ENCODE measurements around the gene REEP3.
A peak's percentile ranks its signal among the peaks of the same experiment; 100 is the strongest.
"Not testable (repeated sequence)": the region's sequence is repeated elsewhere in the genome, so short reads cannot be mapped to it uniquely, and the experiment has no call there.

The REEP3 gene, protein sequence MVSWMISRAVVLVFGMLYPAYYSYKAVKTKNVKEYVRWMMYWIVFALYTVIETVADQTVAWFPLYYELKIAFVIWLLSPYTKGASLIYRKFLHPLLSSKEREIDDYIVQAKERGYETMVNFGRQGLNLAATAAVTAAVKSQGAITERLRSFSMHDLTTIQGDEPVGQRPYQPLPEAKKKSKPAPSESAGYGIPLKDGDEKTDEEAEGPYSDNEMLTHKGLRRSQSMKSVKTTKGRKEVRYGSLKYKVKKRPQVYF

DNA sequence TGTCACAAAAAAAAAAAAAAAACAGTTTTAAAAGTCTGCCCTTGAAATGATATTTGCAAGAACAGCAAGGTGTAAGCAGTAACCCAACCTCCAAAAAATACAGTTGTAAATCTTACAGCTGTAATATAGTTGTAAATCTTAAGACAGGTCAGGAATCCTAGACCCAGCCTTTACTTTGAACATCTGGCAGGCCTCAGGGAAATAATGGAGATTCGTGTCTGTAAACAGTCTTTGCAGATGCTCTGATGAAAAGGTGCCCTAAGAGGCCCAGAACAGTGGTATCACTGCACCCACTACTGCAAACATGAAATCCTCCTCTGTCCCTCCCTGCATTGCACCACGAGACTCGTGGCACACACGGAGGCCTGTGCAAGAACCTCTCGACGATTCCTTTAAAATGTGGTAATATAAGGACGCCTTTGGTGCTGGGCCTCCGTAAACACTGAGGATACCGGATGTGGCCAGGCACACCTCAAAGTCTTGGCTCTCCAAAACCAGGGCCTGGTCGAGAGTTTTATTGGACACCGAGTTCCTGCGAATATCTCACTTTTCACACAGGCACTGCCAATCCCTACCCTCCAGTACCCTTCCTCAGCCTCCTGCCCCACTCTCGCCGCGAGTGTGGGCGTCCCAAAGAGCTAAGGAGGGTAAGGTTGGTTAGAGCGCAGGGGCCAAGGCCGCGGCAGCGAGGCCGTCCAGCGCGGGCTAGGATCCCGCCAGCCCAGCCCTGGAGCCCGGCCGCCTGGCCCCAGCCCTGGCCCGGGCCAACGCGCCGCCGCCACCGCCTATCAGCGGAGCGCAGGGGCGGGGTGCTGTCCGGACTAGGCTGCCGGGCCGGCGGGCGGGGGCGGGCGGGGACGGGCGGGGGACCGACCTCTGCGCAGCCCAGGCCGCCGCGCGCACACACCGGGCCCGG lies at the start of gene REEP3:
Gene REEP3, plus strand, starts transcription at position 902 of the 916 bp plus-strand sequence. CDS start 145 bp downstream, outside the sequence.
- DNase-seq, result peak in 35 of 58 donors; percentile 12 to 77 (median 58)

DNA sequence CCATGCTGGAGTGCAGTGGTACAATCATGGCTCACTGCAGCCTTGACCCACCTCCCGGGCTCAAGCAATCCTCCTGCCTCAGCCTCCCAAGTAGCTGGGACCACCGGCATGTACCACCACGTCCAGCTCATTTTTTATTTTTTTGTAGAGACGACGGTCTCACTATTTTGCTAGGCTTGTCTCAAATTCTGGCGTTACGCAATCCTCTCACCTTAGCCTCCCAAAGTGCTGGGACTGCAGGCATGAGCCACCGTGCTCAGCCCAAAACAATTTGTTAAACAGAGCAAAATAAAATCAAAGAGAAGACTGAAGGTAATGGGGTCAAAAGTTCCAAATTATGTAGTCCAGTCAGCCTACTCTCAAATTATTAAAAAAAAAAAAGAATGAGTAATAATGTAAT lies 46.7 kb upstream of the REEP3 start:
- no peak for DNase-seq

- DNase-seq, result no peak
Measured at GRCh38 chr10:63477927-63478326, 43.3 kb upstream of the REEP3 start.

- no peak for DNase-seq
Measured at GRCh38 chr10:63478564-63478963, 42.6 kb upstream of the REEP3 start.

- no peak for DNase-seq
Measured at GRCh38 chr10:63480237-63480636, 41.0 kb upstream of the REEP3 start.

DNA sequence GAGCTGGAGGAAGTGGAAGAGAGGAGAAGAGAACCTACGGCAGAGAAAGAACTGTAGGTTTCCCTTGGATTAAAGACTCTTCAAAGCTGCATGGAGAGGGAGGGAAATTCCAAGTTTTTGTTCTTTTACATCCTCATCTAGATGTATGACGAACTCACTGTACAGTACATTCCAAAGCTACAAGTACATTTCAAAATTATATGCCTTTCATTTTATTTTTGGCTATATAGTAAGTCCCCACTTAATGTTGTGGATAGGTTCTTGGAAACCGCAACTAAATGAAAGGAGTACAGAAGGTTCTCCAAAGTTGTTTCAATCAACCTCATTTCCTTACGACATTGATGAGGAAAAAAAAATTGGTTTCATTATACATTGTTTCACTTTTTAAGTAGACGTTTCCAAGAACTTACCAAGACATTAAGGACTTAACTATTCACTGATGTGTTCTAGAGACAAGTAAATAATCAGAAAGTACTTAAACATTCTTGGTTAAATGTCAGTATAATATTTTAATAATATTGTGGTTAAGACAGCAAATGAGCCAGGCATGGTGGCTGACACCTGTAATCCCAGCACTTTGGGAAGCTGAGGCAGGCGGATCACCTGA lies 39.3 kb upstream of the REEP3 start:
- DNase-seq, result no peak

- DNase-seq, result no peak
Measured at GRCh38 chr10:63483983-63484382, 37.2 kb upstream of the REEP3 start.

DNA sequence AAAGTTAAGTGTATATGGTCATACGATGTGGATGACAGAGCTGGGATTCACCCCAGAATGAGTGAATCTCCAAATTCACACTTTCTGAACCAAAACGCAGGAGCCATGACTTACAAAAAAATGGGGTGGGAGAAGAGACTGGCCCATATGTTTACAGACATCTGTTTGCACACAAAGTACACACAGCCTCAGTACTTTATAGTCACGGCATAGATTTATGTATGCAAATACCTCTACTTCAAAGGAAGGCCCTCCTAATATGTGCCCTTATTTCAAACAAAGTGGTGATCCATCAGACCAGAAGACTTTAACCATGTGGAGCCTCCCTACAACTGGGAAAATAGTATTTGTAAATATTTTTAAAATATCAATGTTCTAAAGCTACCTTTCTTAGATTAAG lies 33.2 kb upstream of the REEP3 start:
- DNase-seq, result no peak

GRCh38 chr10:63489838-63490237 lies 31.4 kb upstream of the REEP3 start:
- DNase-seq, result no peak

DNA sequence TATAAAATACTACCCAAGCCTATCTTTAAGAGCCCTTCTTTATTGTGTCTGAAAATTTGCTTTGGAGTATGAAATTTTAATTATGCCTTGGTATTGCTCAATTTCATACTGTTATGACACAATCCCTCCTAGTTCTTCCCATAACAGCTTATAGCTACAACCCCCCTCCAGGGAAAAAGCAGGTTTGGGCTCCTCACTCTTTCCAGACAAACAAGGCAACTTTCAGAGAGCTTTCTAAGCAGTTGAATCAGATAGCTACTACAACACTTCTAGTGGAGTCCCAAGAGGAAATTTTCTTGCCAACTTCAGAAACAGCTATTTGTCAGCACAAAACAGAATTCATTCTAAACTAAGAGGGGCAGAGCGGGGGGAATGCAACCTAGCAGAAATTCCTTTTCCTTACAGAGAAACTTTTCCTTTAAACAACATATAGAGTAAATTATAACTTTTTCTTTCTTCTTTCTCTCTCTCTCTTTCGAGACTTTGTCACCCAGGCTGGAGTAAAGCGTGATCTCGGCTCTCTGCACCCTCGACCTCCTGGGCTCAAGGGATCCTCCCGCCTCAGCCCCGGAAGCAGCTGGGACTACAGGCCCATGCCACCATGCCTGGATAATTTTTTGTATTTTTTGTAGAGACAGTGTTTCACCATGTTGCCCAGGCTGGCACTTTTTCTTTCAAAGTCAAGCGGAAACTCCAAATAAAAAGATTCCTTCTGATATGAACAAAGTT lies 29.4 kb upstream of the REEP3 start:
- no peak for DNase-seq

- not testable (repeated sequence) for DNase-seq
Measured at GRCh38 chr10:63492317-63492690, 28.9 kb upstream of the REEP3 start.

DNA sequence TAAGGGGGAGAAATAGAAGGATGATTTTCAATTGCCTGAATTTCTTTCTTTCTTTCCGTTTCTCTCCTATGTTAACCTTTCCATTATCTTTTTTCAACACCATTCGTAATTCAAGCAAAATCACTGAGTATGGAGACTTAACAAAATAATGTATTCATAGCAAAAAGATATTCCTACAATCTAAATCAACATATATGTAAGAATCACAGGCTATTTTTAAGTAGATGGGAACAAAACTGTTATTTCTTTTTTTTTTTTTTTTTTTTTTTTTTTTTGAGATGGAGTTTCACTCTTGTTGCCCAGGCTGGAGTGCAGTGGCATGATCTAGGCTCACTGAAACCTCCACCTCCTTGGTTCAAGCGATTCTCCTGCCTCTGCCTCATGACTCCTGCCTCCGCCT lies 28.2 kb upstream of the REEP3 start:
- DNase-seq, result no peak

DNA sequence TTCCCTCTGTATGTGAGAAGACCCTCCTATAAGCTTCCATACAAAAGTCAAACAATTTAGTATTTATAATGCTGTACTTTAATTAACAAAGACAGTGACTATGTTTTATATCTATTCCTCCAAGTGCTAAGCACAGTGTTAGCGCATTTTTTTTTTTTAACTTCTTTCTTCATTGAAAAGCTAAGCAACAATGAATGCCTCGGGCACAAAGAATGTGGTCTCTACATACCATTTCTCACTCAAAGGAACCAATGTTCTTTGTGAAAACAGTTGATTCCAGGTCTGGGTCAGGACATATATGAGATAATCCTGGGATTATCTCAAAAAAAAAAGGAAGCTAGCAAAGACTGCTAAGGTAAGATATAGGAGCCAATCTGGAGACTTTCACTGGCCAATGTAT lies 26.2 kb upstream of the REEP3 start:
- no peak for DNase-seq

GRCh38 chr10:63496561-63496960 lies 24.6 kb upstream of the REEP3 start:
- DNase-seq, result no peak

- DNase-seq, result no peak
Measured at GRCh38 chr10:63497321-63497720, 23.9 kb upstream of the REEP3 start.

DNA sequence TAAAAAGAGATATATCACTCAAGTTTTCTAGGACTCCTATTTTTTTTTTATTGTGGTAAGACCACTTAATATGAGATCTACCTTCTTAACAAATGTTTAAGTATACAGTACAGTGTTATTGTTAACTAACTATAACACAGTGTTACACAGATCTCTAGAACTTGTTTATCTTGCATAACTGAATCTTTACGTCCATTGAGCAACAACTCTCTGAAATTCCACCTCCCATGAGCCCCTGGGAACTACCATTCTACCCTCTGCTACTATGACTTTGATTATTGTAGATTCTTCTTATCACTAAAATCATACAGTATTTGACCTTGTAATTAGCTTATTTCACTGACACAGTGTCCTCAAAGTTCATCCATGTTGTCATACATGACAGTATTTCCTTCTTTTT lies 22.5 kb upstream of the REEP3 start:
- DNase-seq, result no peak

GRCh38 chr10:63500551-63500950 lies 20.6 kb upstream of the REEP3 start:
- DNase-seq, result not testable (repeated sequence)

DNA sequence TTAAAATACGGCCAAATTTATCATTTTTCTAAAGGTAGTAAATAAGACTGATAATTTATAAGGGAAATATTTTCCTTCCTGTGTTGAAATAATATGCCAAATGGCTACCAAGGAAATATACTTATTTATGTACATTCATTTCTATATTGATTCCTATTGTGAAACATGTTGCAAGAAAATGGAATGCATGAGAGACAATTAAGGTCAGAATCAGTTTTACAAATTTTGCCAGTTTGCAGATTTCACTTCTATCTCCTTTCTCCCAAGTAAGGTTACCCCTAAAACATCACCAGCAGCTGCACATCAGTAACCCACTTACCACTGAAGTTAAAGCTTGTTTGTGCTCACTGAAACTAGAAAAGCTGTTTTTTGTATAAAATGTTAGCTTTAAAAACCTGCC lies 19.2 kb upstream of the REEP3 start:
- no peak for DNase-seq

DNA sequence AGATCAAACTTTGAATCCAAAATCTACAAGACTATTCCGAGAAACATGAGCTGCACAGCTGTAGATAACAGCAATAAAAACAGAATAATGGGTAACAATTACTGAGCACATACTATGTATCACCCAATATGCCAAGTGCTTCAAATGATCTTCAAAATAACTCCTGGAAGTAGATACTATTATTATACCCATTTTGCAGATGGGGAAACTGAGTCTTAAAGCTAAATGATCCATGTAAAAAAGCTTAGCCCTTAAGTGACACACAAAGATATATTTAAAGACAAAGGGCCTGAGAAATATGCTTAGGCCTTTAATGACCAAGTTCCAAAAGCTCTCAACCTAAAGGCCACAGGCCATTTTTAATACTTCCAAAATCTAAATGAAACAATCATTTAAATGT lies 18.4 kb upstream of the REEP3 start:
- no peak for DNase-seq

DNA sequence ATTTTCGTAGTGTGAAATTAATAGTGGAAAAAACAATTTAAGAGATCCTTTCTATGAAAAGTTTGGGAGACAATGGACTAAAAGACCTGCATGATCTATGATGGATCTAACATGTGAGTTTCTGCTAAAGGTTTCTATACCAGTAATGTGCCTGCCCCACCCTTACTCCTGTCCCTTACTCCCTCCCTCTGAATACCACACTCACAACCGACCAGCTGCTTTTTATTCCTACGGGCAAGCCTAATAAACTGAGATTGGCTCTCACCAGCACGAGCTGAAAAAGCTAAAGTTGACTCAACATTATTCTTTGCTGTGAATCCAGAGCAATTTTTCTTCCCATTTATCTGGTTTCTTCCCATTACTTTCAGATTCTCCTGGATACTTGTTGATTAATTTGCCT lies 17.8 kb upstream of the REEP3 start:
- no peak for DNase-seq

GRCh38 chr10:63504145-63504881 lies 16.9 kb upstream of the REEP3 start:
- no peak for DNase-seq
